ENCODE data around the gene PCDH18. TPM values are rescaled to one million over a fixed set of nuclear protein-coding genes. Genes with fewer than 3 reads are reported as not detected.

The PCDH18 gene
- total and polyA plus RNA-seq, 2 of the 13 experiments (the other 11 are each of a cell fraction or from before 2014, with no cell fraction given), result not detected

DNA sequence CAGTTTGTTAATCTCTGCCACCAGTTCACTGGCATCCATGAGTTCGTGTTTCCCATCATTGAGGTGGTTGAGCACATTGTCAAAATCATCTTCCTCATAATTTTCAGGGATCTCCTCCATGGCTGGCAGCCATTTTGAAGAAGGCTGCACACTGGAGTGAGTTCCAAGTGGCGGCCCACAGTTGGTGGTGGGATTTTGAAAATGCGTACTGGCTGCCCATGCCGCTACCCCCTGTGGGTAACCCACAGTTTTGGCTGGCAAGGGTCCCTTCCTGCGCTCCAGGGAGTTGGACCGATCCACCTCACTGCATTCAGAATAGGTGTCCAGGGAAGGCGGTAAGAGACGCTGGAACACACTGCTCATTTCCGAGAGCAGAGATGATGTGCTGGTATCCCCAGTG is 11.2 kb downstream of the PCDH18 start:
- DNase-seq (ENCODE audit: low spot score) (no peak), FAIRE-seq (no peak), ATAC-seq (no peak)
- H3K4me2 ChIP-seq (ENCODE audit: low read depth, low read length), result no peak overlapping the region
- CTCF ChIA-PET (ENCODE audit: low intra/inter-chr PET ratio, low total read pairs), result no interaction called here
- no TSS peak for BruUV-seq (replicated peaks)
- intact Hi-C loops (cut with micrococcal nuclease; ENCODE audit: unreplicated experiment), result no loop called here
- H3K4me3 ChIP-seq (replicated peaks in 1 of 3; ENCODE audit: insufficient read depth in 1 of 3, low read depth in 2 of 3, low read length in 3 of 3), result no peak overlapping the region
- no peak overlapping the region for H2AFZ ChIP-seq (ENCODE audit: low read length)
- no peaks in the 10 kb centered on the region for H3K9me3 ChIP-seq (ENCODE audit: low read length)
- H3K79me2 ChIP-seq (ENCODE audit: insufficient read depth, low read length), result no peaks in the 10 kb centered on the region
- no peak overlapping the region for H3K27ac ChIP-seq (ENCODE audit: extremely low read length, insufficient read depth, low read length)
- no peaks in the 10 kb centered on the region for H4K20me1 ChIP-seq (ENCODE audit: insufficient read depth, low read length)
- H3K27me3 ChIP-seq (ENCODE audit: control insufficient read depth in 1 of 2, insufficient read depth in 2 of 2, low read length in 2 of 2), result no peaks in the 10 kb centered on the region
- TF ChIP-seq ZNF230 (CRISPR knock-in tag; IDR thresholded peaks at IDR 0.05) (no peak), BRCA1 (CRISPR knock-in tag; IDR thresholded peaks at IDR 0.05) (no peak), FOSL2 (CRISPR knock-in tag; IDR thresholded peaks at IDR 0.05) (no peak), ATF7-NPFF (CRISPR knock-in tag; IDR thresholded peaks at IDR 0.05; ENCODE audit: low read depth) (no peak)
- TF ChIP-seq, protein P1, sequence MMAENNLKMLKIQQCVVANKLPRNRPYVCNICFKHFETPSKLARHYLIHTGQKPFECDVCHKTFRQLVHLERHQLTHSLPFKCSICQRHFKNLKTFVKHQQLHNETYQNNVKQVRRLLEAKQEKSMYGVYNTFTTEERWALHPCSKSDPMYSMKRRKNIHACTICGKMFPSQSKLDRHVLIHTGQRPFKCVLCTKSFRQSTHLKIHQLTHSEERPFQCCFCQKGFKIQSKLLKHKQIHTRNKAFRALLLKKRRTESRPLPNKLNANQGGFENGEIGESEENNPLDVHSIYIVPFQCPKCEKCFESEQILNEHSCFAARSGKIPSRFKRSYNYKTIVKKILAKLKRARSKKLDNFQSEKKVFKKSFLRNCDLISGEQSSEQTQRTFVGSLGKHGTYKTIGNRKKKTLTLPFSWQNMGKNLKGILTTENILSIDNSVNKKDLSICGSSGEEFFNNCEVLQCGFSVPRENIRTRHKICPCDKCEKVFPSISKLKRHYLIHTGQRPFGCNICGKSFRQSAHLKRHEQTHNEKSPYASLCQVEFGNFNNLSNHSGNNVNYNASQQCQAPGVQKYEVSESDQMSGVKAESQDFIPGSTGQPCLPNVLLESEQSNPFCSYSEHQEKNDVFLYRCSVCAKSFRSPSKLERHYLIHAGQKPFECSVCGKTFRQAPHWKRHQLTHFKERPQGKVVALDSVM (CRISPR knock-in tag; IDR thresholded peaks at IDR 0.05), result no peak
- no peaks in the 10 kb centered on the region for H3K36me3 ChIP-seq (replicated peaks in 1 of 2; ENCODE audit: control insufficient read depth in 1 of 2, insufficient read depth in 2 of 2, low read length in 2 of 2)
- POLR2A ChIA-PET, result no interaction called here
- 31% methylated on average over 7 of the region's 9 CpGs for WGBS (ENCODE audit: low lambda C conversion rate)
- no peaks in the 10 kb centered on the region for H3K4me1 ChIP-seq (ENCODE audit: insufficient read depth, low read length)
- in situ Hi-C loops (cut with HindIII; ENCODE audit: extremely low pct_ligation_motif_present, low pct_unique_long_range_greater_than_20kb), result no loop called here
- no peak overlapping the region for H3K9ac ChIP-seq (ENCODE audit: insufficient read depth, low read depth, low read length)

DNA sequence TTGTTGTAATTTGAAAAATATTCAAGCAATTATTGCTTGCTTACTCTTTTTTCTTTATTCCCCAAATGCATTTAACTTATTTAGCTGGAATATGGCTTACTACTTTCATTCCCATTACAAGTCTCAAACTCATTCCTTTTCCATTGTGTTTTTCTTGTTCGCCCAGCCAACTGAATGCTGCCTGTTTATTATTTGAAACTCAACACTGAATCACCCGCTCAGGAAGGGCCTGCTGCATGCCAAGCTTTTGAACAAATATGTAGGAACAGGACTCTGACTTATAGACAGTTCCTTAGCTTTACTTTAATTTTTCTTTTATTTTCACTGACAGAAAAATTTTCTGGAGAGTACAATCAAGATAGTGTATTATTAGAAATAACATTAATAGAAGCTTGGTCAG is 12.9 kb downstream of the PCDH18 start:
- FAIRE-seq (no peak), DNase-seq (ENCODE audit: low spot score) (no peak), ATAC-seq (no peak)
- Histone ChIP-seq H3K27me3 (ENCODE audit: control insufficient read depth in 1 of 2, insufficient read depth in 2 of 2, low read length in 2 of 2) (no peaks in the 10 kb centered on the region), H2AFZ (ENCODE audit: low read length) (no peak overlapping the region), H3K79me2 (ENCODE audit: insufficient read depth, low read length) (no peaks in the 10 kb centered on the region), H3K36me3 (replicated peaks in 1 of 2; ENCODE audit: control insufficient read depth in 1 of 2, insufficient read depth in 2 of 2, low read length in 2 of 2) (no peaks in the 10 kb centered on the region), H3K9ac (ENCODE audit: insufficient read depth, low read depth, low read length) (no peak overlapping the region), H4K20me1 (ENCODE audit: insufficient read depth, low read length) (no peaks in the 10 kb centered on the region), H3K4me1 (ENCODE audit: insufficient read depth, low read length) (no peaks in the 10 kb centered on the region), H3K27ac (ENCODE audit: extremely low read length, insufficient read depth, low read length) (no peak overlapping the region), H3K4me2 (ENCODE audit: low read depth, low read length) (no peak overlapping the region), H3K4me3 (replicated peaks in 1 of 3; ENCODE audit: insufficient read depth in 1 of 3, low read depth in 2 of 3, low read length in 3 of 3) (no peak overlapping the region), H3K9me3 (ENCODE audit: low read length) (no peaks in the 10 kb centered on the region)
- intact Hi-C loops (cut with micrococcal nuclease; ENCODE audit: unreplicated experiment) (no loop called here), in situ Hi-C loops (cut with HindIII; ENCODE audit: extremely low pct_ligation_motif_present, low pct_unique_long_range_greater_than_20kb) (no loop called here)
- ChIA-PET CTCF (ENCODE audit: low intra/inter-chr PET ratio, low total read pairs) (no interaction called here), POLR2A (no interaction called here)
- no TSS peak for BruUV-seq (replicated peaks)
- WGBS (ENCODE audit: low lambda C conversion rate), result 6% methylated on average over 2 of the region's 2 CpGs
- TF ChIP-seq ZNF570 (CRISPR knock-in tag; IDR thresholded peaks at IDR 0.05; ENCODE audit: borderline replicate concordance) (no peak), KLF9 (CRISPR knock-in tag; IDR thresholded peaks at IDR 0.05; ENCODE audit: low read depth) (no peak), ZNF451 (CRISPR knock-in tag; IDR thresholded peaks at IDR 0.05) (no peak), YEATS4 (CRISPR knock-in tag; IDR thresholded peaks at IDR 0.05; ENCODE audit: borderline replicate concordance) (no peak), ZNF709 (CRISPR knock-in tag; IDR thresholded peaks at IDR 0.05) (no peak), NR2F2 (IDR thresholded peaks at IDR 0.05; ENCODE audit: borderline replicate concordance, low read depth) (no peak), ZNF225 (CRISPR knock-in tag; IDR thresholded peaks at IDR 0.05) (no peak), RFX1 (IDR thresholded peaks at IDR 0.05) (no peak)
- TF ChIP-seq, protein P2, sequence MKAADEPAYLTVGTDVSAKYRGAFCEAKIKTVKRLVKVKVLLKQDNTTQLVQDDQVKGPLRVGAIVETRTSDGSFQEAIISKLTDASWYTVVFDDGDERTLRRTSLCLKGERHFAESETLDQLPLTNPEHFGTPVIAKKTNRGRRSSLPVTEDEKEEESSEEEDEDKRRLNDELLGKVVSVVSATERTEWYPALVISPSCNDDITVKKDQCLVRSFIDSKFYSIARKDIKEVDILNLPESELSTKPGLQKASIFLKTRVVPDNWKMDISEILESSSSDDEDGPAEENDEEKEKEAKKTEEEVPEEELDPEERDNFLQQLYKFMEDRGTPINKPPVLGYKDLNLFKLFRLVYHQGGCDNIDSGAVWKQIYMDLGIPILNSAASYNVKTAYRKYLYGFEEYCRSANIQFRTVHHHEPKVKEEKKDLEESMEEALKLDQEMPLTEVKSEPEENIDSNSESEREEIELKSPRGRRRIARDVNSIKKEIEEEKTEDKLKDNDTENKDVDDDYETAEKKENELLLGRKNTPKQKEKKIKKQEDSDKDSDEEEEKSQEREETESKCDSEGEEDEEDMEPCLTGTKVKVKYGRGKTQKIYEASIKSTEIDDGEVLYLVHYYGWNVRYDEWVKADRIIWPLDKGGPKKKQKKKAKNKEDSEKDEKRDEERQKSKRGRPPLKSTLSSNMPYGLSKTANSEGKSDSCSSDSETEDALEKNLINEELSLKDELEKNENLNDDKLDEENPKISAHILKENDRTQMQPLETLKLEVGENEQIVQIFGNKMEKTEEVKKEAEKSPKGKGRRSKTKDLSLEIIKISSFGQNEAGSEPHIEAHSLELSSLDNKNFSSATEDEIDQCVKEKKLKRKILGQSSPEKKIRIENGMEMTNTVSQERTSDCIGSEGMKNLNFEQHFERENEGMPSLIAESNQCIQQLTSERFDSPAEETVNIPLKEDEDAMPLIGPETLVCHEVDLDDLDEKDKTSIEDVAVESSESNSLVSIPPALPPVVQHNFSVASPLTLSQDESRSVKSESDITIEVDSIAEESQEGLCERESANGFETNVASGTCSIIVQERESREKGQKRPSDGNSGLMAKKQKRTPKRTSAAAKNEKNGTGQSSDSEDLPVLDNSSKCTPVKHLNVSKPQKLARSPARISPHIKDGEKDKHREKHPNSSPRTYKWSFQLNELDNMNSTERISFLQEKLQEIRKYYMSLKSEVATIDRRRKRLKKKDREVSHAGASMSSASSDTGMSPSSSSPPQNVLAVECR (CRISPR knock-in tag; IDR thresholded peaks at IDR 0.05; ENCODE audit: borderline replicate concordance), result no peak
